MM.1S (cell line): ENCODE measurements around the gene TMEM135.
"Not testable (repeated sequence)": the region's sequence is repeated elsewhere in the genome, so short reads cannot be mapped to it uniquely, and the experiment has no call there.

Experiments used
- DNase-seq: peaks from one replicate; pipeline ENCODE4 v3.0.0-alpha.2; 2015
- H2AFZ ChIP-seq: fragments of 300-600 bp; sonication (generic); 2 replicates; pipeline ENCODE4 v1.6.0; 2016; ENCODE audit warnings: antibody characterized with exemption, low read length
- H3F3A ChIP-seq: fragments of 300-600 bp; sonication (generic); 2 replicates; pipeline ENCODE4 v1.6.1; 2016; ENCODE audit warnings: mild to moderate bottlenecking, antibody characterized with exemption, low read length, moderate library complexity, mixed read lengths; ENCODE audit not compliant: insufficient read depth
- H3K27ac ChIP-seq: fragments of 300-600 bp; sonication (generic); 2 replicates; pipeline ENCODE4 v1.5.1; 2016; ENCODE audit warnings: mild to moderate bottlenecking, low read length
- H3K27me3 ChIP-seq: fragments of 300-600 bp; sonication (generic); replicated peaks from 2 replicates; pipeline ENCODE4 v1.6.0; 2016; ENCODE audit warnings: low read length; ENCODE audit not compliant: insufficient read depth
- H3K36me3 ChIP-seq: fragments of 300-600 bp; sonication (generic); replicated peaks from 2 replicates; pipeline ENCODE4 v1.6.1; 2016; ENCODE audit warnings: mild to moderate bottlenecking, low read length, mixed read lengths; ENCODE audit not compliant: insufficient read depth
- H3K4me1 ChIP-seq: fragments of 300-600 bp; sonication (generic); 2 replicates; pipeline ENCODE4 v1.6.1; 2016; ENCODE audit warnings: low read length, mixed read lengths
- H3K4me2 ChIP-seq: fragments of 300-600 bp; sonication (generic); 2 replicates; pipeline ENCODE4 v1.6.0; 2016; ENCODE audit warnings: low read depth, low read length
- H3K4me3 ChIP-seq: fragments of 300-600 bp; sonication (generic); 2 replicates; pipeline ENCODE4 v1.5.1; 2016; ENCODE audit warnings: low read length, mixed read lengths
- H3K79me2 ChIP-seq: fragments of 300-600 bp; sonication (generic); 2 replicates; pipeline ENCODE4 v1.6.1; 2016; ENCODE audit warnings: mixed run types, low read length, mixed read lengths
- H3K9ac ChIP-seq: fragments of 300-600 bp; sonication (generic); 2 replicates; pipeline ENCODE4 v1.6.1; 2016; ENCODE audit warnings: low read length, mixed read lengths
- H3K9me2 ChIP-seq: fragments of 300-600 bp; sonication (generic); replicated peaks from 2 replicates; pipeline ENCODE4 v1.6.1; 2016; ENCODE audit warnings: mild to moderate bottlenecking, low read length, mixed read lengths; ENCODE audit not compliant: insufficient read depth
- H3K9me3 ChIP-seq: fragments of 300-600 bp; sonication (generic); replicated peaks from 2 replicates; pipeline ENCODE4 v1.6.1; 2016; ENCODE audit warnings: mild to moderate bottlenecking, low read length, mixed read lengths; ENCODE audit not compliant: insufficient read depth
- H4K20me1 ChIP-seq: fragments of 300-600 bp; sonication (generic); 2 replicates; pipeline ENCODE4 v1.6.1; 2016; ENCODE audit warnings: mild to moderate bottlenecking, low read length, moderate library complexity, mixed read lengths; ENCODE audit not compliant: insufficient read depth
- CTCF ChIP-seq: fragments of 300-600 bp; sonication (generic); IDR thresholded peaks from 2 replicates; pipeline ENCODE4 v1.5.1; 2016; ENCODE audit warnings: antibody characterized with exemption, low read length, mixed read lengths
- EZH2 ChIP-seq: fragments of 300-600 bp; sonication (generic); optimal IDR thresholded peaks from 2 replicates; pipeline ENCODE3; 2017; ENCODE audit warnings: low read depth, mild to moderate bottlenecking, antibody characterized with exemption, low read length, mixed read lengths
- EZH2phosphoT487 ChIP-seq: fragments of 300-600 bp; sonication (generic); IDR thresholded peaks from 2 replicates; pipeline ENCODE4 v1.6.1; 2018; ENCODE audit warnings: antibody characterized with exemption, low read length

TMEM135 gene

GRCh38 chr11:87097582-87097981 is 59.8 kb downstream of the TMEM135 start:
- H3K9me2 ChIP-seq, result no peaks in the 10 kb centered on the region
- H3K27ac ChIP-seq, result no peak overlapping the region
- peak; percentile 32 for DNase-seq
- H3K9me3 ChIP-seq, result no peaks in the 10 kb centered on the region
- no peak overlapping the region for H2AFZ ChIP-seq
- H3K4me1 ChIP-seq, result no peaks in the 10 kb centered on the region
- H3K79me2 ChIP-seq, result no peaks in the 10 kb centered on the region
- TF ChIP-seq CTCF (peak; percentile 54), EZH2 (no peak), EZH2phosphoT487 (no peak)
- H3K4me3 ChIP-seq, result no peak overlapping the region
- no peak overlapping the region for H3K9ac ChIP-seq
- no peak overlapping the region for H3K4me2 ChIP-seq
- no peaks in the 10 kb centered on the region for H4K20me1 ChIP-seq
- H3K36me3 ChIP-seq, result no peaks in the 10 kb centered on the region
- no peaks in the 10 kb centered on the region for H3F3A ChIP-seq
- no peaks in the 10 kb centered on the region for H3K27me3 ChIP-seq

GRCh38 chr11:87101956-87102580 is 64.3 kb downstream of the TMEM135 start:
- DNase-seq, result no peak

GRCh38 chr11:87105826-87106225 is 68.1 kb downstream of the TMEM135 start:
- not testable (repeated sequence) for H3F3A ChIP-seq, H4K20me1 ChIP-seq, H3K4me1 ChIP-seq, H3K9me3 ChIP-seq, H3K27ac ChIP-seq, H3K79me2 ChIP-seq, H2AFZ ChIP-seq, H3K4me3 ChIP-seq, DNase-seq, H3K9ac ChIP-seq, H3K4me2 ChIP-seq, H3K27me3 ChIP-seq, H3K36me3 ChIP-seq, H3K9me2 ChIP-seq

More at GRCh38 chr11:87101956-87102580, 64.3 kb downstream of the TMEM135 start:
- Histone ChIP-seq H3K79me2 (no peaks in the 10 kb centered on the region), H3K4me1 (no peaks in the 10 kb centered on the region), H3K4me2 (no peak overlapping the region), H3K27me3 (no peaks in the 10 kb centered on the region), H3K27ac (no peak overlapping the region), H3K9me3 (no peaks in the 10 kb centered on the region), H2AFZ (no peak overlapping the region), H3K36me3 (no peaks in the 10 kb centered on the region), H4K20me1 (no peaks in the 10 kb centered on the region), H3F3A (no peaks in the 10 kb centered on the region), H3K9me2 (no peaks in the 10 kb centered on the region), H3K4me3 (no peak overlapping the region), H3K9ac (no peak overlapping the region)
- no peak for TF ChIP-seq EZH2
- no peak for TF ChIP-seq EZH2phosphoT487
- no peak for TF ChIP-seq CTCF

GRCh38 chr11:87107379-87107778 is 69.6 kb downstream of the TMEM135 start:
- not testable (repeated sequence) for H4K20me1 ChIP-seq, H3K4me1 ChIP-seq, H3K9me2 ChIP-seq, H3K79me2 ChIP-seq, DNase-seq, H3K27ac ChIP-seq, H3K9ac ChIP-seq, H2AFZ ChIP-seq, H3K36me3 ChIP-seq, H3K9me3 ChIP-seq, H3K4me3 ChIP-seq, H3K27me3 ChIP-seq, H3K4me2 ChIP-seq, H3F3A ChIP-seq
